GM21360 (cell line): Measurements from ENCODE around the gene BRSK1.
A peak's percentile ranks its signal among the peaks of the same experiment; 100 is the strongest.
"Not testable (repeated sequence)": the region's sequence is repeated elsewhere in the genome, so short reads cannot be mapped to it uniquely, and the experiment has no call there.

ENCODE experiments used
- ATAC-seq: cut with Tn5 transposase; IDR thresholded peaks from one replicate; pipeline ENCODE4 v1.9.1; 2021; ENCODE audit warnings: mild to moderate bottlenecking, moderate library complexity; ENCODE audit not compliant: unreplicated experiment

The BRSK1 gene

GRCh38 chr19:55325172-55325571, 41.4 kb downstream of the BRSK1 start, which contains the start of gene TMEM150B:
TMEM150B (minus strand) TSS chr19:55325341; CDS start chr19:55321036, 4,305 bp downstream.
- ATAC-seq = no peak

DNA sequence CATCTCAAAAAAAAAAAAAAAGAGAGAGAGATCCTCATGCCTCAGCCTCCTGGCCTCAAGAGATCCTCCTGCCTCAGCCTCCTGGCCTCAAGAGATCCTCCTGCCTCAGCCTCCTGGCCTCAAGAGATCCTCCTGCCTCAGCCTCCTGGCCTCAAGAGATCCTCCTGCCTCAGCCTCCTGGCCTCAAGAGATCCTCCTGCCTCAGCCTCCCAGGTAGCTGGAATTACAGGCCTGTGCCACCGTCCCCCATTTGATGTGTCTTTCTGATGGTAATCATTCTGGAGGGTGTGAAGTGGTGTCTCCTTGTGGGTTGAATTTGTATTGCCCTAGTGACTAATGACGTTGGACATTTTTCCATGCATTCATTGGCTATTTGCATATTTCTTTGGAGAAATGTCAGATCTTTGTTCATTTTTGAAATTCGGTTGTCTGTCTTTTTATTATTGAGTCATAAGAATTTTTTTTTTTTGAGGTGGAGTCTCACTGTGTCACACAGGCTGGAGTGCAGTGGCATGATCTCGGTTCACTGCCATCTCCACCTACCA, 45.0 kb downstream of the BRSK1 start:
- ATAC-seq = not testable (repeated sequence)

- ATAC-seq = not testable (repeated sequence)
Measured at GRCh38 chr19:55329791-55330190, 46.0 kb downstream of the BRSK1 start.

DNA sequence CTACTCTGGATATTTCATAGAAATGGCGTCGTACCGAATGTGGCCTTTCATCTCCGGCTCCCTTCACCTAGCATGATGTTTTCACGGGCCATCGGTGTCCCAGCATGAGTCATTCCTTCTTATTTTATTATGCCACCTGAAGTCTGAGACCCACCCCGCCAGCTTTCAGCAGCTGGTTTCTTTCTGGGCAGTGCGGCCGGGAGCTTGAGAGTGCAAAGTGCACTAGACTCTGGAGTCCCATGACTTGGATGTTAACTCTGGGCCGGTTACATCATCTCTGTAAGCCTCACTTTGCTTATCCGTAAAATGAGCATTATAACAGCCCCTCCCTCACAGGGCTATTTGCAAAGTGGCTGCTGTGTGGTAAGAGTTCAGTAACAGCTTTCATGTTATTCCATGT, 50.1 kb downstream of the BRSK1 start:
- ATAC-seq = no peak

GRCh38 chr19:55336101-55336500, 52.3 kb downstream of the BRSK1 start:
- no peak for ATAC-seq

- ATAC-seq = peak; percentile 76
Measured at GRCh38 chr19:55339105-55339888, 55.5 kb downstream of the BRSK1 start, which contains the start of gene KMT5C. KMT5C (plus strand) TSS chr19:55339876; CDS start chr19:55341937, 2,061 bp downstream.

GRCh38 chr19:55339889-55340783, 56.3 kb downstream of the BRSK1 start:
- no peak for ATAC-seq

DNA sequence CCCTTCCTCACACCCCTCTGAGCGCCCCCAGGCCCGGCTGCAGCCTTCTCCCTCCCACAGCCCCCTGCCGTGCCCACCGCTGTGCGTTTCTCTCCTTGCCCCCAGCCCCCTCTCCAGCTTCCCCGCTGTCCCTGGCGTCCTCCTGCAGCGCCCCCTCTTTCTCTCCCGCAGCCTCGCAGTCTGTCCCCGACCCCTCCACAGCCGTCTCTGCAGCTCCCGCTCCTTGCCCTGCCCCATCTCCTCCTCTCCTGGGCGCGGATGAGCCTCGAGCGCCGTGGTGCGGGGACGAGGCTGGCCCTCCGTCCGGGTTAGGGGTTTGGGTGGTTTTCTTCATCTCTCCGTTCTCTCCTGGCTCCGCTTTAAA, 57.0 kb downstream of the BRSK1 start:
- no peak for ATAC-seq

DNA sequence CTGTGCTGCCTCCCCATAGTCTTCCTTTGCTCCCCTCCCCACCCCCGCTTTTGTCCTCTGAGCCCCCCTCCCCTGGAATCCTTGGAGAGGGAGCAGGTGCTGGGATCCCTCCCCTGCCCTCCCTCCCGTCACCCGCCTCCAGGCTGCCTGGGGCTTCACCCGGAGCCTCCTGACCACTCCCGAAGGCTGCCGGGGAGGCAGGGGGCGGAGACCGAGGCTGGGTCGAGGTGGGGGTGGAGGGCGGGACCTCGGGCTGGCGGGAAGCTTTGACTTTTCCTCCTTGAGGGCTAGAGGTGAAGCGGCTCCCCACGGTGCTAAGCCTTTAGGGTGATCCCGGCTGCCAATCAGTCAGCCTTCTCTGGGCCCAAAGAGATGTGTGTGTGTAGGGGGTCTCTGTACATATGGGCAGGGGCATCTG, 57.4 kb downstream of the BRSK1 start:
- ATAC-seq = no peak

DNA sequence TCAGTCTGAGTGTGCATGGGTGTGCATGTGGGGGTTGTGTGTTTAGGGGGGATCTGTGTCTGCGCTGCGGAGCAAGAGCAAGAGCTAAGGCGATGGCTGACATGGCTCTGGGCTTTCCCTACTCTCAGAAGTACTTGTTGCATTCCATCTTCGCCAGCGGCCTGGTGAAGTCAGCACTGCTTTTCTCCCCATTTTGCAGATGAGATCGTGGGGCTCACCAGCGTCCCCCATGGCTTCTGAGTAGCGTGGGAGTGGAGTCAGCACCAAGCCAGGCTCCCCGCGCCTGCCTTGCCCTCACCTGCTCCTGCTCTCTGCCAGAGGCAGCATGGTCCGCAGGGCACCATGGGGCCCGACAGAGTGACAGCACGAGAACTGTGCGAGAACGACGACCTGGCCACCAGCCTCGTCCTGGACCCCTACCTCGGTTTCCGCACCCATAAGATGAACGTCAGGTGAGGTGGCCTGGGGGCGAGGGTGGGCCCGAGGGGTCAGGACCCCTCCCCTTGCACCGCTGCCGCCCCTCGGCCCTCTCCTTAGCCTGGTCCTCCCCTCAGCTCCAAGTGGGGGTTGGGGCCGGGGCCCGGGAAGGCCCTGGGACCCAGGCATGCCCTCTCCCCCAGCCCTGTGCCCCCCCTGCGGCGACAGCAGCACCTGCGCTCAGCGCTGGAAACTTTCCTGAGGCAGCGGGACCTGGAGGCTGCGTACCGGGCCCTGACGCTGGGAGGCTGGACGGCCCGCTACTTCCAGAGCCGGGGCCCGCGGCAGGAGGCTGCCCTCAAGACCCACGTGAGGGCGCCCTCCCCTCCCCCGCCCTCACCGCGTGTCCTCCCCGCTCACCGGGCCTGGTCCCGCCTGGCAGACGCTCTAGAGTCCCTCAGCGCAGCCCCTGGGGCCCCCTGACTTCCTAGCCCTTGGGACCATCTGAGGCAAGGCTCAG, 58.1 kb downstream of the BRSK1 start:
- no peak for ATAC-seq

DNA sequence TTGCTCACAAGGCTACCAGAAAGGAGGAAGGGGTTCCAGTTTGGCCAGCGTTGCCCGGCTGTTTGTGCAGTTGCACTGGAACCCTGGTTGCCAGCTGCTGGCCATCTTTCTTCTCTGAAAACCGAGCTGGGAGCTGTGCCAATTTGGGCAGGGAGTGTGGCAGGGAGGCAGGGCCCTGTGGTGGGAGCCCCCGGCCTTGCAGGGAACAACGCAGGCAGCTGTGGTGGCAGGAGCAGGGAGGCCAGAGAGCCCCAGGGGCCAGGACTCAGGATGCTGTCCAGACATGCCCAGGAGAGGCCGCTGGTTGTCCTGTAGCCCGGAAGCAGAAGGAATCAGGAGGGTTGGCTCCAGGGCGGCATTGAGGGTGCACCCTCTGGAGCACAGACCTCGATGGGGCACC, 60.6 kb downstream of the BRSK1 start:
- no peak for ATAC-seq

GRCh38 chr19:55345101-55345817, 61.5 kb downstream of the BRSK1 start:
- no peak for ATAC-seq

DNA sequence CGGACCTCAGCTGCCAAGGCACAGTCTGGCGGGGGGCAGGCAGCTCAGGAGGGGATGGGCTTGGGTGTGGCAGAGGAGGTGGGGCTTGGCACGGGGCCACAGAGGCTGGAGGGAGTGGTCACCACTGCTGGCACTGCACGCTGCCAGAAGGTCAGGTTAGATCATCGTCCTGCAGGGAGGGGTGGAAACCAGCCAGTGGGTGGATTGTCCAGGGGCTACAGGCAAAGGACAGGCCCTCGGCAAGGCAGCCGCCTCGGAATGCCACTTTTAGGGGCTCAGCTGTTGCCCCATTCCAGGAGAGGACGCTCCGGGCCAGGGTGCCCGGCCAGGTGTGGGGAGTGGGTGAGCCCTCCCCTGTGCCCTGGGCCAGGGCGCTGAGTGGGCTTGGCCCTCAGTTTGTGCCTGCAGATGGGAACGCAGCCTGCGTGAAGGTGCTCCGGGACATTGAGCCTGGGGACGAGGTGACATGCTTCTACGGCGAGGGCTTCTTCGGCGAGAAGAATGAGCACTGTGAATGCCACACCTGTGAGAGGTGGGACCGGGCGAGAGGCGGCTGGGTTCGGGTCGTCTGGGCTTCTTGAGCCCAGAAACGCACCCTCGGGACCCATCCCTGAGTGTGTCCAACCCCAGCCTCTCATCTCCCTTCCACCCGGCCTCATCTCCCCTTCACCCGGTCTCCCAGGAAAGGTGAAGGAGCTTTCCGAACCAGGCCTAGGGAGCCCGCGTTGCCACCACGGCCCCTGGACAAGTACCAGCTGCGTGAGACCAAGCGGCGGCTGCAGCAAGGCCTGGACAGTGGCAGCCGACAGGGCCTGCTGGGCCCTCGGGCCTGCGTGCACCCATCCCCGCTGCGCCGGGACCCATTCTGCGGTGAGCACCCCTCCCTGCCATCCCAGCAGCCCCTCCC, 62.3 kb downstream of the BRSK1 start:
- no peak for ATAC-seq

DNA sequence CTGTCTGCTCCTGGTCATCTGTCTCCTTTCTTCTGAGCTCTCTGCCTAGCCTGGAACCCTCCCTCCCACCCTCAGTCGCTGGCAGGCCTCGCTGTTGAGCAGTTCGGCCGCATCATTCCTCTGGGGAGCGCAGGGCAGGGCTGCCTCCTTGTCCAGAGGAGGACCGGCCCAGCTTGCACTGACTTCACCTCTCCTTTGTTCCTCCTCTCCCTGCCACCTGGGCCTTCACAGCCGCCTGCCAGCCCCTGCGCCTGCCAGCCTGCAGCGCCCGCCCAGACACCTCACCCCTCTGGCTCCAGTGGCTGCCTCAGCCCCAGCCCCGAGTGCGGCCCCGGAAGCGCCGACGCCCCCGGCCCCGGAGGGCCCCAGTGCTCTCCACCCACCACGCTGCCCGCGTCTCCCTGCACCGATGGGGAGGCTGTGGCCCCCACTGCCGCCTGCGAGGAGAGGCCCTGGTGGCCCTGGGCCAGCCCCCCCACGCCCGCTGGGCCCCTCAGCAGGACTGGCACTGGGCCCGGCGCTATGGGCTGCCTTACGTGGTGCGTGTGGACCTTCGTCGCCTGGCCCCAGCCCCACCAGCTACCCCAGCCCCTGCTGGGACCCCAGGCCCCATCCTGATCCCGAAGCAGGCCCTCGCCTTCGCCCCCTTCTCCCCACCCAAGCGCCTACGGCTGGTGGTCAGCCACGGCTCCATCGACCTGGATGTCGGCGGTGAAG, 63.1 kb downstream of the BRSK1 start:
- ATAC-seq = no peak

GRCh38 chr19:55347442-55348009, 63.7 kb downstream of the BRSK1 start:
- ATAC-seq = no peak

DNA sequence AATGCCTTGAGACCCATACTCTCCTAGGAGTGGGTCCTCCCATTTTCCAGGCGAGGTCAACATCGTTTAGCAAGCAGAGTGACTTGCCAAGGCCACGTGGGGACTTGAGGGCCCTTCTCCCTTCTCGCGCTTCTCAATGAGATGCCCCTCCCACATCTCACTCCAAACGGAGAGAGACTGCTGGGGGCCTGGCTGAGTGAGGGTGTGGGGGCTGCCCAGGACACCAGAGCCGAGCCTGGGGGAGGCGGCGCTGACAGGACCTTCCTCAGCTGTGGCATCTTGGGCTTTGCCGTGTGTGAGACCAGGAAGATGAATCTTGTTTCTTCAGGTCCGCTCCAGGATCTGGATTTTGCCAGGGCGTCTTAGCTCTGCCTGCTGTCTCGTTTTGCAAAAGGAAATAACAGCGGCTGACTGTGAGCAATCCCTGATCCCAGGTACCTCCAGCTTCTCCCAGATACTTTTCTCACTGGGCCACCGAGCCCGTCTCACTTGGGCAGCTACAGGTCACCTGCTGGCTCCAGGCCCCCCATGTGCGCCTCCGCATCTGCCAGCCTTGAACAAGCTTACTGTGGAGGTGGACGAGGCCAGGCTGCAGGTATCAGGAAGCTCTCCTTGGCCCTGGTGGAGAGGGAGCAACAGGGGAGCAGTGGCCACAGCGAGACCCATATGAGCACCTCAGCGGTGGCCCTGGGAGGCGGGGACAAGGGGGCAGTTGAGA, 64.7 kb downstream of the BRSK1 start:
- ATAC-seq = no peak
